Upper lobe of left lung (tissue), 6 donors: ENCODE measurements around the gene SHLD2. TPM values are rescaled to one million over a fixed set of nuclear protein-coding genes. Genes with fewer than 3 reads are reported as not detected.

ENCODE experiments used
- ATAC-seq, 2 donors: fragments of 200-7000 bp; cut with Tn5 transposase; one replicate each; pipeline ENCODE4 v1.9.1; 2022; ENCODE audit warnings: mild to moderate bottlenecking in 2 of 2, moderate library complexity in 2 of 2; ENCODE audit not compliant: low FRiP score in 2 of 2
- DNase-seq, 2 donors: peaks; one replicate each; pipeline ENCODE4 v3.0.0-alpha.2; 2019 to 2020
- H3K27ac ChIP-seq, 4 donors: fragments of 200-600 bp; sonication (generic); one replicate each; pipeline ENCODE4 v1.5.1; 2016 to 2019
- H3K27me3 ChIP-seq, 4 donors: fragments of 200-600 bp; sonication (generic); one replicate each; pipeline ENCODE4 v1.5.1; 2017 to 2019
- H3K36me3 ChIP-seq, 4 donors: fragments of 200-600 bp; sonication (generic); one replicate each; pipeline ENCODE4 v1.5.1; 2016 to 2019
- H3K4me1 ChIP-seq, 4 donors: fragments of 200-600 bp; sonication (generic); one replicate each; pipeline ENCODE4 v1.5.1; 2018 to 2019
- H3K4me3 ChIP-seq, 4 donors: fragments of 200-600 bp; sonication (generic); one replicate each; pipeline ENCODE4 v1.5.1; 2017 to 2019; ENCODE audit warnings: mild to moderate bottlenecking in 2 of 4, moderate library complexity in 1 of 4
- H3K9me3 ChIP-seq, 4 donors: fragments of 200-600 bp; sonication (generic); one replicate each; pipeline ENCODE4 v1.5.1; 2018 to 2019
- CTCF ChIP-seq, 6 experiments: fragments of 450-650 bp in 4 of 6; fragments of 200-600 bp in 2 of 6; sonication (generic) in 2 of 6; IDR thresholded peaks; one replicate each; pipeline ENCODE4 v1.5.1; 2016 to 2019; ENCODE audit warnings: antibody characterized with exemption in 6 of 6
- EP300 ChIP-seq, 4 donors: sonication (generic); formaldehyde crosslinking; IDR thresholded peaks; one replicate each; pipeline ENCODE4 v1.5.1; 2017; ENCODE audit warnings: antibody characterized with exemption in 4 of 4, control low read depth in 2 of 4
- POLR2A ChIP-seq, 4 donors: fragments of 450-650 bp; IDR thresholded peaks; one replicate each; pipeline ENCODE4 v1.5.1; 2016 to 2017; ENCODE audit warnings: antibody characterized with exemption in 4 of 4, mild to moderate bottlenecking in 2 of 4
- POLR2AphosphoS5 ChIP-seq, 2 donors: sonication (generic); formaldehyde crosslinking; IDR thresholded peaks; one replicate each; pipeline ENCODE4 v1.5.1; 2017; ENCODE audit warnings: antibody characterized with exemption in 2 of 2
- WGBS, 2 donors: methylation state at CpG; one replicate each; pipeline ENCODE4 v1.1.5; 2017 to 2018; 5-methylcytosine and 5-hydroxymethylcytosine counted together
- total RNA-seq, 6 donors: library from RNA; depleted of rRNA in 4 of 6; stranded (reverse); fragments of >200 nt in 4 of 6; gene quantifications; one replicate each; pipeline versions ENCODE4 v1.1.0 to v1.2.1, GENCODE V29; 2016 to 2021
- donor health status: DM: no; HTN: no; CAD: no; lungs with moderate emphysema.
- donor health status: DM: no; HTN: yes; CAD: no; lungs with severe emphysema.

SHLD2 gene
- total RNA-seq, 6 donors from 2014 or later = 19.8 to 38.7 (median 26.4) TPM

DNA sequence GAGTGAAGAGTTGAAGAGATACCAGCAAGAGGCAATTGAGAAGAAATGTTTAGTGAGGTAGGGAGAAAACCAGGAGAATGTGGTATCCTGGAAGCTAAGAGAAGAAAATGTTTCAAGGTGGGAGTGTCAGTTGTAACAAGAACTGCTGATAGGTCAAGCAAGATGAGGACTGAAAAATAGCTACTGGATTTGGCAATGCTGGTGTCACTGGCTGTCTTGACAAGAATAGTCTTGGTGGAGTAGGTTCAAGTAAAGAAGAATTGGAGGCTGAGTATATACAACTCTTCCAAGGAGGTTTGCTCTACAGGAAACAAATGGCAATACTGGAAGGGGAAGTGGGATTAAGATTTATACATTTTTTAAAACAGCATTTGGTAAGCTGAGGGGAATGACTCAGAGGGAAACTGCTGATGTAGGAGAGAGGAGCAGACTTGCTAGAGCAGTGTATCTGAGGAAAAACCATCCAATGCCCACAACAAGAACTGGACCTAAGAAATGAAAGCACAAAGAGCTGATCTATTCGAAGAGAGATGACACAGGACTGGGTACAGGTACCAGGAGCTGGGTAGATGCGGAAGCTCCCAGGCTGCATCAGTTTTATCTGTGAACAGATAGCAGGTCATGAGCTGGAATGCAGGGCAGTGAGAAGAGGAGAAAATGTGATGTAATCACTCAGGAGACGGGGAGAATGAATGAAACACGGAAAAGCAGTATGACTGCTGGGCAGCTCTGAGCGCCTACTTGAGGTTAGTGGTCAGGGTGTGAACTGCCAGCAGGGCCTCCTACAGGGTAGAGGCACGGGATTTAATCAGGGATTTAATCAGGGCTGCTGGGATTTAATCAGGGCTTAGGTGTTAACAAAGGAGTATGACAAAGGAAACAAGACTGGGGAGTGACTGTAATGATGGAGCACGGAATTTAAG, 40.4 kb upstream of the SHLD2 start:
- Histone ChIP-seq H3K4me1 (peaks cover 3 to 21% (median 6%) of the 10 kb centered on the region in 4 donors), H3K27ac (peak overlapping the region in 3 of 4 donors; percentile 2 to 53 (median 4)), H3K27me3 (no peaks in the 10 kb centered on the region), H3K4me3 (no peak overlapping the region), H3K9me3 (no peaks in the 10 kb centered on the region), H3K36me3 (peaks cover 12 to 96% (median 64%) of the 10 kb centered on the region in 4 donors)
- no peak for DNase-seq
- WGBS, 2 donors = 52 to 61% methylated on average over 7 of the region's 7 CpGs
- peak in 1 of 2 donors; percentile 84 for ATAC-seq
- TF ChIP-seq POLR2A (IDR thresholded peaks at IDR 0.05) (no peak), CTCF (IDR thresholded peaks at IDR 0.05) (peak in 1 of 6 experiments; percentile 24)

GRCh38 chr10:87058171-87058570, 36.8 kb upstream of the SHLD2 start:
- 50 to 72% methylated on average over 1 of the region's 1 CpG for WGBS, 2 donors
- H3K36me3 ChIP-seq = peaks cover 25 to 98% (median 75%) of the 10 kb centered on the region in 4 donors

DNA sequence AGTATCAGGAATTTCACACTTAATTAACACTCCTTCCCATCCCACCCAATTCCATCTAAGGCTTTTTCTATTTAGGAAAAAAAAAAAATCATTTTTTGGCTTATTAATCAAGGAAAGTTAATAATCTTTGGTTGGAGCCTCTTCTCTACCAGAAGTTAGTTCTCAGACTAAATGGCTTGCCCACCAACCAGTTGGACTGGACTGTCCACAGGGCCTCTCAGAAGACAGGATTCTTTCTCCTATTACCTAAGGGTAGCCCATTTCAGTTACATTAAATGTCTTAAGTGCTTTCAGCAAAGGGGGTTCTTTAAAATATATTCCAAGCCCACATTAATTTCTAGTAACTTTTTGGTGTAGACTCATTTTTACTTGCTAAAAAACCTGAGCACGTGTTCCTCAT, 35.6 kb upstream of the SHLD2 start:
- peaks cover 0 to 10% (median 5%) of the 10 kb centered on the region in 4 donors for H3K4me1 ChIP-seq
- H3K9me3 ChIP-seq = no peaks in the 10 kb centered on the region
- no peaks in the 10 kb centered on the region for H3K27me3 ChIP-seq
- no peak for TF ChIP-seq EP300 (IDR thresholded peaks at IDR 0.05)
- TF ChIP-seq POLR2A (IDR thresholded peaks at IDR 0.05) = no peak
- no peak for TF ChIP-seq POLR2AphosphoS5 (IDR thresholded peaks at IDR 0.05)
- no peak for TF ChIP-seq CTCF (IDR thresholded peaks at IDR 0.05)
- H3K27ac ChIP-seq = no peak overlapping the region
- peaks cover 27 to 98% (median 74%) of the 10 kb centered on the region in 4 donors for H3K36me3 ChIP-seq
- no peak overlapping the region for H3K4me3 ChIP-seq
- no peak for ATAC-seq
- WGBS, 2 donors = 92 to 93% methylated on average over 1 of the region's 1 CpG
- DNase-seq = no peak

More at GRCh38 chr10:87058171-87058570, 36.8 kb upstream of the SHLD2 start:
- TF ChIP-seq CTCF (IDR thresholded peaks at IDR 0.05) (no peak), POLR2AphosphoS5 (IDR thresholded peaks at IDR 0.05) (no peak)
- H3K27me3 ChIP-seq = no peaks in the 10 kb centered on the region
- H3K9me3 ChIP-seq = no peaks in the 10 kb centered on the region
- peaks cover 3 to 16% (median 6%) of the 10 kb centered on the region in 4 donors for H3K4me1 ChIP-seq
- no peak overlapping the region for H3K27ac ChIP-seq
- DNase-seq (no peak), ATAC-seq (no peak)
- no peak overlapping the region for H3K4me3 ChIP-seq

- Histone ChIP-seq H3K36me3 (peaks cover 26 to 97% (median 71%) of the 10 kb centered on the region in 4 donors), H3K27me3 (no peaks in the 10 kb centered on the region), H3K4me3 (no peak overlapping the region), H3K9me3 (no peaks in the 10 kb centered on the region), H3K27ac (no peak overlapping the region), H3K4me1 (peaks cover 0 to 2% (median under 1%) of the 10 kb centered on the region in 4 donors)
- 87% methylated on average over 6 of the region's 6 CpGs for WGBS, 2 donors
- ATAC-seq (no peak), DNase-seq (no peak)
- TF ChIP-seq CTCF (IDR thresholded peaks at IDR 0.05) (no peak), POLR2A (IDR thresholded peaks at IDR 0.05) (no peak), EP300 (IDR thresholded peaks at IDR 0.05) (no peak), POLR2AphosphoS5 (IDR thresholded peaks at IDR 0.05) (no peak)
These were observed 34.6 kb upstream of the SHLD2 start for GRCh38 chr10:87060280-87060928.
